H1 (cell line): ENCODE results near the gene ASB14. TPM values are rescaled to one million over a fixed set of nuclear protein-coding genes. Genes with fewer than 3 reads are reported as not detected.

ENCODE experiments used
- CTCF ChIA-PET: fragments of 300-600 bp; sonication (Branson Sonifier 250); formaldehyde crosslinking; loops from one replicate; lab custom pipeline; 2021; ENCODE audit not compliant: partially characterized antibody; lab: Charles Lee
- POLR2A ChIA-PET: fragments of 300-600 bp; sonication (Branson Sonifier 250); formaldehyde crosslinking; loops from one replicate; lab custom pipeline; 2021; ENCODE audit warnings: inconsistent platforms; ENCODE audit not compliant: partially characterized antibody; lab: Charles Lee
- DNase-seq, 2 experiments: peaks; one replicate each; pipeline versions ENCODE4 v3.0.0 to v3.0.0-alpha.2; 2010 to 2022; ENCODE audit warnings: low spot score in 2 of 2, low read depth in 1 of 2, mixed read lengths in 1 of 2
- FAIRE-seq: peaks from 2 replicates; lab custom pipeline; 2011; peaks lifted over from hg19 to GRCh38; lab: Jason Lieb, UNC
- H2AFZ ChIP-seq: 2 replicates; pipeline ENCODE4 v1.8.1; 2012; ENCODE audit warnings: low read length, inconsistent platforms
- H2AK5ac ChIP-seq: 2 replicates; pipeline ENCODE4 v1.6.1; 2013; ENCODE audit warnings: low read depth, low read length
- H2BK120ac ChIP-seq: replicated peaks from 2 replicates; pipeline ENCODE3; 2013; ENCODE audit warnings: low read depth, low read length, inconsistent platforms
- H2BK12ac ChIP-seq: 2 replicates; pipeline ENCODE4 v1.6.1; 2013; ENCODE audit warnings: low read depth, low read length
- H2BK15ac ChIP-seq: 2 replicates; pipeline ENCODE4 v1.6.1; 2013; ENCODE audit warnings: low read length
- H2BK20ac ChIP-seq: 2 replicates; pipeline ENCODE4 v1.6.1; 2013; ENCODE audit warnings: low read length
- H2BK5ac ChIP-seq: 2 replicates; pipeline ENCODE4 v1.6.1; 2013; ENCODE audit warnings: low read depth, low read length
- H3K14ac ChIP-seq: 2 replicates; pipeline ENCODE4 v1.6.1; 2013; ENCODE audit warnings: inconsistent platforms; ENCODE audit not compliant: insufficient read length
- H3K18ac ChIP-seq: 2 replicates; pipeline ENCODE4 v1.6.1; 2013; ENCODE audit warnings: low read length; ENCODE audit errors: extremely low read depth
- H3K23ac ChIP-seq: 2 replicates; pipeline ENCODE4 v1.6.1; 2013; ENCODE audit warnings: inconsistent platforms; ENCODE audit not compliant: insufficient read length
- H3K23me2 ChIP-seq: 2 replicates; pipeline ENCODE4 v1.6.1; 2013; ENCODE audit warnings: low read depth, low read length
- H3K27ac ChIP-seq: 2 replicates; pipeline ENCODE4 v1.6.1; 2011; ENCODE audit warnings: low read depth, low read length, inconsistent platforms
- H3K27me3 ChIP-seq, 4 experiments: replicated peaks in 1 of 4; 1 replicate in 1 of 4; 2 replicates in 3 of 4; pipeline versions ENCODE4 v1.6.1 to v1.8.1; 2011 to 2013; ENCODE audit warnings: low read length in 3 of 4, mild to moderate bottlenecking in 3 of 4, inconsistent platforms in 2 of 4, mixed read lengths in 2 of 4, moderate library complexity in 1 of 4; ENCODE audit not compliant: control insufficient read depth in 3 of 4, insufficient read depth in 3 of 4; ENCODE audit errors: extremely low read depth in 1 of 4
- H3K36me3 ChIP-seq, 4 experiments: 2 replicates each; pipeline versions ENCODE4 v1.6.1 to v1.8.1; 2011 to 2013; ENCODE audit warnings: mild to moderate bottlenecking in 4 of 4, low read length in 3 of 4, moderate library complexity in 2 of 4, control low read depth in 1 of 4, inconsistent platforms in 1 of 4; ENCODE audit not compliant: insufficient read depth in 4 of 4, control insufficient read depth in 2 of 4
- H3K4ac ChIP-seq: replicated peaks from 2 replicates; pipeline ENCODE3; 2013; ENCODE audit warnings: low read length, low read depth, mixed read lengths, inconsistent platforms; ENCODE audit not compliant: insufficient read length
- H3K4me1 ChIP-seq, 4 experiments: replicated peaks in 1 of 4; 1 replicate in 1 of 4; 2 replicates in 3 of 4; pipeline versions ENCODE4 v1.6.1 to v1.8.1; 2011 to 2013; ENCODE audit warnings: low read length in 3 of 4, inconsistent platforms in 2 of 4, mixed read lengths in 1 of 4; ENCODE audit not compliant: insufficient read depth in 4 of 4, control insufficient read depth in 3 of 4
- H3K4me2 ChIP-seq, 2 experiments: 2 replicates each; pipeline versions ENCODE4 v1.6.1 to v1.8.1; 2011 to 2013; ENCODE audit warnings: low read depth in 2 of 2, low read length in 2 of 2, control low read depth in 1 of 2, inconsistent platforms in 1 of 2, mild to moderate bottlenecking in 1 of 2; ENCODE audit not compliant: insufficient read depth in 1 of 2
- H3K4me3 ChIP-seq, 4 experiments: fragments of 200-600, 300-600 bp in 1 of 4; sonication (generic), shearing (Covaris generic), sonication (Bioruptor Twin) in 1 of 4; 2 replicates each; pipeline versions ENCODE4 v1.5.1 to v1.8.1; 2011 to 2016; ENCODE audit warnings: low read length in 4 of 4, low read depth in 3 of 4, control low read depth in 2 of 4, inconsistent platforms in 2 of 4, mild to moderate bottlenecking in 2 of 4, mixed read lengths in 1 of 4, moderate library complexity in 1 of 4; ENCODE audit not compliant: insufficient read depth in 2 of 4; ENCODE audit errors: extremely low read depth in 1 of 4
- H3K56ac ChIP-seq: replicated peaks from 2 replicates; pipeline ENCODE3; 2013; ENCODE audit warnings: low read depth, mild to moderate bottlenecking, mixed read lengths, low read length, inconsistent platforms; ENCODE audit not compliant: insufficient read length
- H3K79me1 ChIP-seq: 2 replicates; pipeline ENCODE4 v1.6.1; 2013; ENCODE audit warnings: low read depth, low read length, control low read depth
- H3K79me2 ChIP-seq, 2 experiments: 2 replicates each; pipeline versions ENCODE4 v1.6.1 to v1.8.1; 2012 to 2013; ENCODE audit warnings: low read length in 2 of 2, mild to moderate bottlenecking in 2 of 2, inconsistent platforms in 1 of 2; ENCODE audit not compliant: insufficient read depth in 2 of 2, control insufficient read depth in 1 of 2
- H3K9ac ChIP-seq, 4 experiments: replicated peaks in 1 of 4; 1 replicate in 1 of 4; 2 replicates in 3 of 4; pipeline versions ENCODE4 v1.6.1 to v1.8.1; 2011 to 2013; ENCODE audit warnings: low read depth in 3 of 4, low read length in 3 of 4, control low read depth in 2 of 4, mild to moderate bottlenecking in 2 of 4, moderate library complexity in 2 of 4, inconsistent platforms in 1 of 4; ENCODE audit errors: extremely low read depth in 1 of 4
- H3K9me3 ChIP-seq, 2 experiments: 2 replicates each; pipeline versions ENCODE4 v1.6.1 to v1.8.1; 2012 to 2013; ENCODE audit warnings: mild to moderate bottlenecking in 2 of 2, moderate library complexity in 2 of 2, control low read depth in 1 of 2, inconsistent platforms in 1 of 2, low read depth in 1 of 2, low read length in 1 of 2, mixed read lengths in 1 of 2; ENCODE audit not compliant: insufficient read depth in 2 of 2
- H4K20me1 ChIP-seq, 2 experiments: replicated peaks in 1 of 2; 2 replicates each; pipeline versions ENCODE3 to v1.8.1; 2011 to 2013; ENCODE audit warnings: inconsistent platforms in 2 of 2, low read length in 2 of 2, mild to moderate bottlenecking in 1 of 2; ENCODE audit not compliant: insufficient read depth in 2 of 2, control insufficient read depth in 1 of 2
- H4K5ac ChIP-seq: 2 replicates; pipeline ENCODE4 v1.6.1; 2013; ENCODE audit warnings: low read length, low read depth, mixed read lengths, inconsistent platforms; ENCODE audit not compliant: insufficient read length
- H4K8ac ChIP-seq: 2 replicates; pipeline ENCODE4 v1.8.0; 2013; ENCODE audit warnings: mild to moderate bottlenecking, moderate library complexity, low read length, inconsistent platforms; ENCODE audit not compliant: insufficient read depth; ENCODE audit errors: extremely low read depth
- H4K91ac ChIP-seq: replicated peaks from 2 replicates; pipeline ENCODE3; 2013; ENCODE audit warnings: low read length, mixed read lengths, inconsistent platforms; ENCODE audit not compliant: insufficient read length
- BCL11A ChIP-seq, 2 experiments: IDR thresholded peaks; one replicate each; pipeline ENCODE4 v1.6.1; 2011; ENCODE audit warnings: low read depth in 2 of 2, low read length in 2 of 2, mild to moderate bottlenecking in 2 of 2
- CBX8 ChIP-seq: fragments of 300-800, 300-1000 bp; sonication (generic); IDR thresholded peaks from 2 replicates; pipeline ENCODE4 v1.7.1; 2016; ENCODE audit warnings: low read depth, low read length, borderline replicate concordance
- PHF8 ChIP-seq: fragments of 200-600 bp; sonication (generic); conservative IDR thresholded peaks from 2 replicates; pipeline ENCODE4 v1.7.1; 2012; ENCODE audit warnings: low read depth, mild to moderate bottlenecking, inconsistent platforms, low read length, moderate library complexity
- RFX5 ChIP-seq: IDR thresholded peaks from 2 replicates; pipeline ENCODE4 v1.6.1; 2011; ENCODE audit warnings: low read depth, low read length, improper control_type of control experiment, borderline replicate concordance
- SAP30 ChIP-seq: fragments of 300-600 bp; sonication (generic); IDR thresholded peaks from 2 replicates; pipeline ENCODE4 v1.7.1; 2012; ENCODE audit warnings: low read length, moderate library complexity, mild to moderate bottlenecking, inconsistent platforms; ENCODE audit not compliant: insufficient read depth, insufficient replicate concordance
- SIX5 ChIP-seq: IDR thresholded peaks from 2 replicates; pipeline ENCODE4 v1.6.1; 2011; ENCODE audit warnings: mild to moderate bottlenecking, low read depth, low read length
- TBP ChIP-seq: IDR thresholded peaks from 2 replicates; pipeline ENCODE4 v1.6.1; 2011; ENCODE audit warnings: low read depth, low read length, improper control_type of control experiment
- ZNF274 ChIP-seq: IDR thresholded peaks from 2 replicates; pipeline ENCODE4 v1.7.0; 2012; ENCODE audit warnings: low read length, borderline replicate concordance; ENCODE audit errors: extremely low read depth
- polyA plus RNA-seq, 7 experiments: library from polyadenylated mRNA; depleted of rRNA in 3 of 7; stranded (reverse) in 5 of 7; unstranded in 2 of 7; fragments of >200 nt in 5 of 7; fragments of 200-250 nt in 2 of 7; gene quantifications; 1 replicate in 5 of 7; 2 replicates in 1 of 7; 4 replicates in 1 of 7; pipeline versions ENCODE4 v1.2.1 to v1.2.3, GENCODE V29; 2011 to 2013; ENCODE audit warnings: missing spikeins in 2 of 7, mixed read lengths in 2 of 7
- total RNA-seq: library from RNA; stranded (reverse); fragmentation: NEBNext Ultra II Directional; extraction: Animal tissue kit (Norgen Biotek cat#: 25700); gene quantifications from 2 replicates; pipeline ENCODE4 v1.2.1, GENCODE V29; 2021
- TF ChIP-seq, protein P1 (sequence below): IDR thresholded peaks from 2 replicates; pipeline ENCODE4 v1.6.1; 2011; ENCODE audit warnings: low read depth, mild to moderate bottlenecking, low read length; ENCODE audit not compliant: insufficient read depth

ASB14 gene
- total and polyA plus RNA-seq, 2 of the 8 experiments (the other 6 are each of a cell fraction or from before 2014, with no cell fraction given): not detected

DNA sequence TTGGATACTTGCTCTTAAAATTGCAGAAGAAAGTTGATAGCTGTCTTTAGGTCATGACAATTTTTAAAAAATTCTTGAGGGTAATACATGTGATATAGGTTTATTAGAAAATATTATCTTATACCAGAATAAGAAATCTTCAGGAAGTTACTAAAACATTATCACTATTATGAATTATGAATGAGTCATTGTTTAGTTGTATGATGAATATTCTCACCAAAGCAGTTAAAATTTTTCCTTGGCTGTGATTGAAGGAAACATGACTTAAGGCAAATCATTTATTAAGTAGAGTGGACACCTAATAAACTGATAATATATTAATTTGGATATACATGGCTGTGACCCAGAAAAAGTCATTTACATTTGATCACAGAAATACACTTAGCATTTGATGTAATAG lies 34.8 kb downstream of the ASB14 start:
- Histone ChIP-seq H3K4me3 (no peak overlapping the region), H4K20me1 (no peaks in the 10 kb centered on the region), H2BK120ac (no peak overlapping the region), H3K4me1 (no peaks in the 10 kb centered on the region), H2BK5ac (no peak overlapping the region), H2AFZ (no peak overlapping the region), H3K9ac (no peak overlapping the region), H2AK5ac (no peak overlapping the region), H3K9me3 (no peaks in the 10 kb centered on the region), H3K23me2 (no peaks in the 10 kb centered on the region; the same call in 1 of the 2 replicates), H3K79me1 (no peaks in the 10 kb centered on the region), H2BK20ac (no peak overlapping the region), H4K8ac (no peak overlapping the region), H4K91ac (no peak overlapping the region), H4K5ac (no peak overlapping the region), H3K27ac (no peak overlapping the region), H3K4me2 (no peak overlapping the region), H3K79me2 (no peaks in the 10 kb centered on the region), H3K18ac (no peak overlapping the region), H2BK12ac (no peak overlapping the region), H3K27me3 (no peaks in the 10 kb centered on the region), H3K56ac (no peak overlapping the region), H3K14ac (no peak overlapping the region), H3K36me3 (peaks cover 2 to 24% (median 14%) of the 10 kb centered on the region in 4 experiments; a peak in 5 of 8 replicates), H2BK15ac (no peak overlapping the region), H3K4ac (no peak overlapping the region), H3K23ac (no peak overlapping the region)
- DNase-seq: no peak
- CTCF ChIA-PET: interaction anchor here (1.4 kb wide), 1 partner anchor 12 kb away, joined by 3 read pairs; no protein-coding TSS in a partner anchor
- no peak for TF ChIP-seq ZNF274
- no peak for TF ChIP-seq RFX5
- TF ChIP-seq, protein P1, sequence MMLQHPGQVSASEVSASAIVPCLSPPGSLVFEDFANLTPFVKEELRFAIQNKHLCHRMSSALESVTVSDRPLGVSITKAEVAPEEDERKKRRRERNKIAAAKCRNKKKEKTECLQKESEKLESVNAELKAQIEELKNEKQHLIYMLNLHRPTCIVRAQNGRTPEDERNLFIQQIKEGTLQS: no peak
- no peak for TF ChIP-seq TBP
- TF ChIP-seq CBX8: no peak
- no peak for TF ChIP-seq SIX5
- TF ChIP-seq BCL11A (IDR thresholded peaks at IDR 0.05; ENCODE audit: low read depth in 2 of 2, low read length in 2 of 2): no peak
- TF ChIP-seq SAP30: no peak
- no peak for TF ChIP-seq PHF8
- POLR2A ChIA-PET: interaction anchor here (0.6 kb wide), 1 partner anchor 53 kb away, joined by 5 read pairs; no protein-coding TSS in a partner anchor
- FAIRE-seq: no peak
